HG03342 (cell line): Measurements from ENCODE around the gene STIM2.
A peak's percentile ranks its signal among the peaks of the same experiment; 100 is the strongest.

Experiments used
- ATAC-seq: cut with Tn5 transposase; IDR thresholded peaks from one replicate; pipeline ENCODE4 v1.9.1; 2021; ENCODE audit warnings: mild to moderate bottlenecking, moderate library complexity; ENCODE audit not compliant: unreplicated experiment

Gene STIM2

GRCh38 chr4:26896636-26897035 lies 36.0 kb downstream of the STIM2 start:
- no peak for ATAC-seq

- no peak for ATAC-seq
Observed at GRCh38 chr4:26899991-26900390, 39.4 kb downstream of the STIM2 start.

- ATAC-seq: no peak
Observed at GRCh38 chr4:26900765-26901164, 40.1 kb downstream of the STIM2 start.

- no peak for ATAC-seq
Observed at GRCh38 chr4:26905172-26905571, 44.5 kb downstream of the STIM2 start.

GRCh38 chr4:26907731-26908599 lies 47.3 kb downstream of the STIM2 start:
- ATAC-seq: no peak

- ATAC-seq: no peak
Observed at GRCh38 chr4:26909369-26909768, 48.7 kb downstream of the STIM2 start.

GRCh38 chr4:26911254-26911653 lies 50.6 kb downstream of the STIM2 start:
- ATAC-seq: no peak

GRCh38 chr4:26912069-26912468 lies 51.4 kb downstream of the STIM2 start:
- no peak for ATAC-seq

- peak; percentile 66 for ATAC-seq
Observed at GRCh38 chr4:26912810-26913209, 52.2 kb downstream of the STIM2 start.

- no peak for ATAC-seq
Observed at GRCh38 chr4:26916195-26916594, 55.6 kb downstream of the STIM2 start.

GRCh38 chr4:26930964-26931363 lies 70.3 kb downstream of the STIM2 start:
- ATAC-seq: no peak

GRCh38 chr4:26931451-26931850 lies 70.8 kb downstream of the STIM2 start:
- no peak for ATAC-seq

GRCh38 chr4:26931966-26932365 lies 71.3 kb downstream of the STIM2 start:
- ATAC-seq: no peak

GRCh38 chr4:26935397-26935796 lies 74.8 kb downstream of the STIM2 start:
- no peak for ATAC-seq

GRCh38 chr4:26936284-26937065 lies 75.8 kb downstream of the STIM2 start:
- ATAC-seq: no peak

GRCh38 chr4:26937139-26937538 lies 76.5 kb downstream of the STIM2 start:
- no peak for ATAC-seq

GRCh38 chr4:26937567-26937966 lies 76.9 kb downstream of the STIM2 start:
- no peak for ATAC-seq

GRCh38 chr4:26938516-26938915 lies 77.9 kb downstream of the STIM2 start:
- no peak for ATAC-seq

- ATAC-seq: no peak
Observed at GRCh38 chr4:26941951-26942350, 81.3 kb downstream of the STIM2 start.

- no peak for ATAC-seq
Observed at GRCh38 chr4:26942871-26943270, 82.2 kb downstream of the STIM2 start.

GRCh38 chr4:26943391-26943790 lies 82.8 kb downstream of the STIM2 start:
- ATAC-seq: no peak

GRCh38 chr4:26945794-26946193 lies 85.2 kb downstream of the STIM2 start:
- ATAC-seq: no peak
